ENCODE results near the gene B3GNT3.

DNA sequence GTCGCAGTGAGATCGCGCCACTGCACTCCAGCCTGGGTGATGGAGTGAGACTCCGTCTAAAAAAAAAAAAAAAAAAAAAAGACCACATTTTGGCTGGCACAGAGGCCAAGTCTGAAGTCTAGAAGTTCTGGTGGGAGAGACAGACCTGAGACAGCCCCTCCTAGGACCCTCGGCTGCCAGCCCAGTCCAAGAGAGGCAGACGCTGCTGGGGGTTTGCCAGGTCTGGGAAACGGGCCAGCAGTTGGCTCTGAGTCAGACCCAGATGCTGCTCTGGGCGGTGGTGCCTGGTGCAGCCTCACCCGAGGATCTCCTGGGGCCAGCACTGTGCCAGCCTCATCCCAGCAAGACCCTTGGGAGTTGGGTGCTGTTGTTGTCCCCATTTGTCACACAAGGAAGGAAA lies 37.8 kb upstream of the B3GNT3 start:
- TF ChIP-seq, protein P1, sequence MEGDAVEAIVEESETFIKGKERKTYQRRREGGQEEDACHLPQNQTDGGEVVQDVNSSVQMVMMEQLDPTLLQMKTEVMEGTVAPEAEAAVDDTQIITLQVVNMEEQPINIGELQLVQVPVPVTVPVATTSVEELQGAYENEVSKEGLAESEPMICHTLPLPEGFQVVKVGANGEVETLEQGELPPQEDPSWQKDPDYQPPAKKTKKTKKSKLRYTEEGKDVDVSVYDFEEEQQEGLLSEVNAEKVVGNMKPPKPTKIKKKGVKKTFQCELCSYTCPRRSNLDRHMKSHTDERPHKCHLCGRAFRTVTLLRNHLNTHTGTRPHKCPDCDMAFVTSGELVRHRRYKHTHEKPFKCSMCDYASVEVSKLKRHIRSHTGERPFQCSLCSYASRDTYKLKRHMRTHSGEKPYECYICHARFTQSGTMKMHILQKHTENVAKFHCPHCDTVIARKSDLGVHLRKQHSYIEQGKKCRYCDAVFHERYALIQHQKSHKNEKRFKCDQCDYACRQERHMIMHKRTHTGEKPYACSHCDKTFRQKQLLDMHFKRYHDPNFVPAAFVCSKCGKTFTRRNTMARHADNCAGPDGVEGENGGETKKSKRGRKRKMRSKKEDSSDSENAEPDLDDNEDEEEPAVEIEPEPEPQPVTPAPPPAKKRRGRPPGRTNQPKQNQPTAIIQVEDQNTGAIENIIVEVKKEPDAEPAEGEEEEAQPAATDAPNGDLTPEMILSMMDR (IDR thresholded peaks at IDR 0.05) = no peak
- no peak for TF ChIP-seq POLR2A (IDR thresholded peaks at IDR 0.05)

All from thyroid gland (tissue), 4 donors.